HEK293 (cell line): ENCODE measurements around the gene AMZ1.

Experiments
- BCL11B ChIP-seq: fragments of 450-650 bp; formaldehyde crosslinking; IDR thresholded peaks from 2 replicates; pipeline ENCODE4 v1.5.1; 2016; ENCODE audit warnings: low read depth, missing biosample characterization, missing genetic modification characterization
- CTCF ChIP-seq: fragments of 450-650 bp; formaldehyde crosslinking; IDR thresholded peaks from 2 replicates; pipeline ENCODE4 v1.5.1; 2016; ENCODE audit warnings: missing biosample characterization, missing genetic modification characterization
- RBAK ChIP-seq: fragments of 450-650 bp; formaldehyde crosslinking; IDR thresholded peaks from 2 replicates; pipeline ENCODE4 v1.5.1; 2016; ENCODE audit warnings: missing biosample characterization, missing genetic modification characterization
- ZBTB11 ChIP-seq: fragments of 450-650 bp; formaldehyde crosslinking; conservative IDR thresholded peaks from 2 replicates; pipeline ENCODE4 v1.5.1; 2016; ENCODE audit warnings: low read depth, missing biosample characterization, missing genetic modification characterization
- ZBTB21 ChIP-seq: fragments of 450-650 bp; formaldehyde crosslinking; IDR thresholded peaks from 2 replicates; pipeline ENCODE4 v1.5.1; 2017; ENCODE audit warnings: missing biosample characterization, missing genetic modification characterization
- ZNF24 ChIP-seq: fragments of 450-650 bp; formaldehyde crosslinking; IDR thresholded peaks from 2 replicates; pipeline ENCODE4 v1.5.1; 2016; ENCODE audit warnings: missing biosample characterization, missing genetic modification characterization
- ZNF416 ChIP-seq: fragments of 450-650 bp; formaldehyde crosslinking; IDR thresholded peaks from 2 replicates; pipeline ENCODE4 v1.5.1; 2016; ENCODE audit warnings: missing biosample characterization, missing genetic modification characterization
- ZNF518A ChIP-seq: fragments of 450-650 bp; formaldehyde crosslinking; conservative IDR thresholded peaks from 2 replicates; pipeline ENCODE4 v1.5.1; 2016; ENCODE audit warnings: low read depth, missing biosample characterization, missing genetic modification characterization
- ZNF544 ChIP-seq: fragments of 450-650 bp; formaldehyde crosslinking; IDR thresholded peaks from 2 replicates; pipeline ENCODE4 v1.5.0; 2017; ENCODE audit warnings: missing biosample characterization, missing genetic modification characterization
- ZNF549 ChIP-seq: fragments of 450-650 bp; IDR thresholded peaks from 2 replicates; pipeline ENCODE4 v1.5.1; 2018; ENCODE audit warnings: missing biosample characterization, missing genetic modification characterization, mild to moderate bottlenecking, inconsistent platforms, moderate library complexity
- ZNF560 ChIP-seq: fragments of 450-650 bp; formaldehyde crosslinking; IDR thresholded peaks from 2 replicates; pipeline ENCODE4 v1.5.1; 2017; ENCODE audit warnings: missing biosample characterization, missing genetic modification characterization, borderline replicate concordance
- ZNF629 ChIP-seq: fragments of 450-650 bp; formaldehyde crosslinking; IDR thresholded peaks from 2 replicates; pipeline ENCODE4 v1.5.1; 2017; ENCODE audit warnings: missing biosample characterization, missing genetic modification characterization
- TF ChIP-seq, protein P1 (sequence below): fragments of 450-650 bp; formaldehyde crosslinking; IDR thresholded peaks from 2 replicates; pipeline ENCODE4 v1.5.1; 2016; ENCODE audit warnings: missing biosample characterization, missing genetic modification characterization

- TF ChIP-seq ZNF544 (tag by site-specific recombination) (no peak), CTCF (tag by site-specific recombination) (no peak), ZNF560 (tag by site-specific recombination) (no peak), ZNF629 (tag by site-specific recombination) (no peak), ZNF24 (tag by site-specific recombination) (no peak), ZBTB11 (tag by site-specific recombination) (no peak), ZNF416 (tag by site-specific recombination) (no peak), RBAK (tag by site-specific recombination) (no peak), ZBTB21 (no peak), ZNF549 (tag by site-specific recombination) (no peak), ZNF518A (tag by site-specific recombination) (no peak), BCL11B (no peak)
- TF ChIP-seq, protein P1, sequence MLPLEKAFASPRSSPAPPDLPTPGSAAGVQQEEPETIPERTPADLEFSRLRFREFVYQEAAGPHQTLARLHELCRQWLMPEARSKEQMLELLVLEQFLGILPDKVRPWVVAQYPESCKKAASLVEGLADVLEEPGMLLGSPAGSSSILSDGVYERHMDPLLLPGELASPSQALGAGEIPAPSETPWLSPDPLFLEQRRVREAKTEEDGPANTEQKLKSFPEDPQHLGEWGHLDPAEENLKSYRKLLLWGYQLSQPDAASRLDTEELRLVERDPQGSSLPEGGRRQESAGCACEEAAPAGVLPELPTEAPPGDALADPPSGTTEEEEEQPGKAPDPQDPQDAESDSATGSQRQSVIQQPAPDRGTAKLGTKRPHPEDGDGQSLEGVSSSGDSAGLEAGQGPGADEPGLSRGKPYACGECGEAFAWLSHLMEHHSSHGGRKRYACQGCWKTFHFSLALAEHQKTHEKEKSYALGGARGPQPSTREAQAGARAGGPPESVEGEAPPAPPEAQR (tag by site-specific recombination) = no peak
Measured at GRCh38 chr7:2724453-2725177, 36.6 kb downstream of the AMZ1 start.
